A549 (cell line): ENCODE data around the gene NFILZ.

Experiments used
- EP300 ChIP-seq, 2 experiments: fragments of >200 bp; sonication (Bioruptor Twin); formaldehyde crosslinking; IDR thresholded peaks; 2 replicates in 1 of 2; 3 replicates in 1 of 2; pipeline ENCODE4 v1.6.1; 2016 to 2017
- FOSL2 ChIP-seq, 2 experiments: fragments of 450-650 bp in 1 of 2; fragments of >200 bp in 1 of 2; sonication (Bioruptor Twin) in 1 of 2; formaldehyde crosslinking; IDR thresholded peaks; 2 replicates each; pipeline versions ENCODE4 v1.5.0 to v1.6.1; 2016 to 2020; ENCODE audit warnings: mild to moderate bottlenecking in 1 of 2, moderate library complexity in 1 of 2
- HDAC2 ChIP-seq: fragments of 200-600 bp; sonication (generic); IDR thresholded peaks from 2 replicates; pipeline ENCODE4 v1.6.1; 2016
- HOXA7 ChIP-seq: fragments of 250-450 bp; sonication (Bioruptor Pico); IDR thresholded peaks from 2 replicates; pipeline ENCODE4 v1.5.0; 2020; ENCODE audit warnings: mild to moderate bottlenecking, moderate library complexity
- POLR2A ChIP-seq: IDR thresholded peaks from 2 replicates; pipeline ENCODE4 v1.6.1; 2012; ENCODE audit warnings: mild to moderate bottlenecking, low read length
- POLR2AphosphoS2 ChIP-seq: conservative IDR thresholded peaks from 2 replicates; pipeline ENCODE4 v1.6.1; 2012; ENCODE audit warnings: low read length, improper control_type of control experiment, inconsistent platforms
- RAD21 ChIP-seq, 2 experiments: fragments of >200 bp in 1 of 2; sonication (Bioruptor Twin) in 1 of 2; formaldehyde crosslinking in 1 of 2; IDR thresholded peaks in 1 of 2; conservative IDR thresholded peaks in 1 of 2; 2 replicates in 1 of 2; 3 replicates in 1 of 2; pipeline ENCODE4 v1.6.1; 2012 to 2018; ENCODE audit warnings: inconsistent platforms in 1 of 2
- RFX5 ChIP-seq: fragments of 450-650 bp; IDR thresholded peaks from 2 replicates; pipeline ENCODE4 v1.7.1; 2014; ENCODE audit warnings: antibody characterized with exemption, mild to moderate bottlenecking, moderate library complexity
- SREBF2 ChIP-seq: fragments of 450-650 bp; IDR thresholded peaks from 2 replicates; pipeline ENCODE4 v1.6.1; 2014; ENCODE audit warnings: mild to moderate bottlenecking, moderate library complexity
- ZFP36 ChIP-seq: fragments of 450-650 bp; IDR thresholded peaks from 2 replicates; pipeline ENCODE4 v1.6.1; 2014; ENCODE audit warnings: borderline replicate concordance; ENCODE audit not compliant: partially characterized antibody
- TF ChIP-seq, protein P1 (sequence below): fragments of >200 bp; sonication (Bioruptor Twin); formaldehyde crosslinking; IDR thresholded peaks from 3 replicates; pipeline ENCODE4 v1.5.1; 2016
- TF ChIP-seq, protein P2 (sequence below): IDR thresholded peaks from 2 replicates; pipeline ENCODE4 v1.6.1; 2012
- TF ChIP-seq, protein P3 (sequence below): fragments of 200-600 bp; sonication (generic); IDR thresholded peaks from 2 replicates; pipeline ENCODE4 v1.6.1; 2016; ENCODE audit warnings: antibody characterized with exemption, mild to moderate bottlenecking, moderate library complexity

GRCh38 chr19:8657869-8658268, 27.4 kb downstream of the NFILZ start:
- TF ChIP-seq, protein P1, sequence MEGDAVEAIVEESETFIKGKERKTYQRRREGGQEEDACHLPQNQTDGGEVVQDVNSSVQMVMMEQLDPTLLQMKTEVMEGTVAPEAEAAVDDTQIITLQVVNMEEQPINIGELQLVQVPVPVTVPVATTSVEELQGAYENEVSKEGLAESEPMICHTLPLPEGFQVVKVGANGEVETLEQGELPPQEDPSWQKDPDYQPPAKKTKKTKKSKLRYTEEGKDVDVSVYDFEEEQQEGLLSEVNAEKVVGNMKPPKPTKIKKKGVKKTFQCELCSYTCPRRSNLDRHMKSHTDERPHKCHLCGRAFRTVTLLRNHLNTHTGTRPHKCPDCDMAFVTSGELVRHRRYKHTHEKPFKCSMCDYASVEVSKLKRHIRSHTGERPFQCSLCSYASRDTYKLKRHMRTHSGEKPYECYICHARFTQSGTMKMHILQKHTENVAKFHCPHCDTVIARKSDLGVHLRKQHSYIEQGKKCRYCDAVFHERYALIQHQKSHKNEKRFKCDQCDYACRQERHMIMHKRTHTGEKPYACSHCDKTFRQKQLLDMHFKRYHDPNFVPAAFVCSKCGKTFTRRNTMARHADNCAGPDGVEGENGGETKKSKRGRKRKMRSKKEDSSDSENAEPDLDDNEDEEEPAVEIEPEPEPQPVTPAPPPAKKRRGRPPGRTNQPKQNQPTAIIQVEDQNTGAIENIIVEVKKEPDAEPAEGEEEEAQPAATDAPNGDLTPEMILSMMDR, result no peak
- TF ChIP-seq RFX5, result no peak
- no peak for TF ChIP-seq POLR2A
- TF ChIP-seq, protein P2, sequence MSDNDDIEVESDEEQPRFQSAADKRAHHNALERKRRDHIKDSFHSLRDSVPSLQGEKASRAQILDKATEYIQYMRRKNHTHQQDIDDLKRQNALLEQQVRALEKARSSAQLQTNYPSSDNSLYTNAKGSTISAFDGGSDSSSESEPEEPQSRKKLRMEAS, result no peak
- TF ChIP-seq POLR2AphosphoS2, result no peak
- TF ChIP-seq SREBF2, result no peak
- no peak for TF ChIP-seq RAD21 (conservative IDR thresholded peaks at IDR 0.05 in 1 of 2, IDR thresholded peaks at IDR 0.05 in 1 of 2)
- TF ChIP-seq HOXA7 (CRISPR knock-in tag), result no peak
- no peak for TF ChIP-seq FOSL2 (IDR thresholded peaks at IDR 0.05)
- no peak for TF ChIP-seq FOSL2 (CRISPR knock-in tag; IDR thresholded peaks at IDR 0.05)
- TF ChIP-seq, protein P3, sequence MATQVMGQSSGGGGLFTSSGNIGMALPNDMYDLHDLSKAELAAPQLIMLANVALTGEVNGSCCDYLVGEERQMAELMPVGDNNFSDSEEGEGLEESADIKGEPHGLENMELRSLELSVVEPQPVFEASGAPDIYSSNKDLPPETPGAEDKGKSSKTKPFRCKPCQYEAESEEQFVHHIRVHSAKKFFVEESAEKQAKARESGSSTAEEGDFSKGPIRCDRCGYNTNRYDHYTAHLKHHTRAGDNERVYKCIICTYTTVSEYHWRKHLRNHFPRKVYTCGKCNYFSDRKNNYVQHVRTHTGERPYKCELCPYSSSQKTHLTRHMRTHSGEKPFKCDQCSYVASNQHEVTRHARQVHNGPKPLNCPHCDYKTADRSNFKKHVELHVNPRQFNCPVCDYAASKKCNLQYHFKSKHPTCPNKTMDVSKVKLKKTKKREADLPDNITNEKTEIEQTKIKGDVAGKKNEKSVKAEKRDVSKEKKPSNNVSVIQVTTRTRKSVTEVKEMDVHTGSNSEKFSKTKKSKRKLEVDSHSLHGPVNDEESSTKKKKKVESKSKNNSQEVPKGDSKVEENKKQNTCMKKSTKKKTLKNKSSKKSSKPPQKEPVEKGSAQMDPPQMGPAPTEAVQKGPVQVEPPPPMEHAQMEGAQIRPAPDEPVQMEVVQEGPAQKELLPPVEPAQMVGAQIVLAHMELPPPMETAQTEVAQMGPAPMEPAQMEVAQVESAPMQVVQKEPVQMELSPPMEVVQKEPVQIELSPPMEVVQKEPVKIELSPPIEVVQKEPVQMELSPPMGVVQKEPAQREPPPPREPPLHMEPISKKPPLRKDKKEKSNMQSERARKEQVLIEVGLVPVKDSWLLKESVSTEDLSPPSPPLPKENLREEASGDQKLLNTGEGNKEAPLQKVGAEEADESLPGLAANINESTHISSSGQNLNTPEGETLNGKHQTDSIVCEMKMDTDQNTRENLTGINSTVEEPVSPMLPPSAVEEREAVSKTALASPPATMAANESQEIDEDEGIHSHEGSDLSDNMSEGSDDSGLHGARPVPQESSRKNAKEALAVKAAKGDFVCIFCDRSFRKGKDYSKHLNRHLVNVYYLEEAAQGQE, result no peak
- no peak for TF ChIP-seq ZFP36
- no peak for TF ChIP-seq EP300 (IDR thresholded peaks at IDR 0.05)
- no peak for TF ChIP-seq HDAC2
